ENCODE results near the gene PROKR2. TPM values are rescaled to one million over a fixed set of nuclear protein-coding genes. Genes with fewer than 3 reads are reported as not detected.

Gene PROKR2
- total and polyA plus RNA-seq, 2 of the 8 experiments (the other 6 are each of a cell fraction or from before 2014, with no cell fraction given): 3.3 to 7.7 TPM

DNA sequence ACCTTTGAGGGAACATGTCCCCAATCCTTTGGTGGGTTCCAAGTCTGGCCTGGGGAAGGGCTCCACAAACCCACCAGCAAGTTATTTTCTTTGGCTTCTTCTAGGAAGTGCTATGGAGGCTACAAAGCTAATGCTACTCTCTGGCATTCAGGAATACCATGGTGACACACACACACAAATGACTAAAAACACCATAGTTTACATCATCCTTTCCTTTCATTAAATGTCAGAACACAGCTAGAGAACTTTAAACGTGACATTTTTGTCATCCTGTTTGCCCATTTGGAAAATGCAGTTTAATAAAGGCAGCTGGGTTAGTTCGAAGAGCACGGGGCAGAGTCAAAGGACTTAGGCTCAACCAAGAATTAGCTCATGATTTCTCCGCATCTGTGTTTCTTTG is 40.2 kb upstream of the PROKR2 start:
- Histone ChIP-seq H3K27ac (ENCODE audit: low read depth, low read length) (no peak overlapping the region), H2BK120ac (replicated peaks; ENCODE audit: low read depth, low read length) (no peak overlapping the region), H3K79me2 (ENCODE audit: control insufficient read depth in 1 of 2, insufficient read depth in 2 of 2, low read length in 2 of 2) (no peaks in the 10 kb centered on the region), H4K91ac (replicated peaks; ENCODE audit: insufficient read length, low read length) (no peak overlapping the region), H3K9me3 (ENCODE audit: insufficient read depth in 2 of 2, low read depth in 1 of 2, low read length in 1 of 2) (no peaks in the 10 kb centered on the region), H3K56ac (replicated peaks; ENCODE audit: insufficient read length, low read depth, low read length) (no peak overlapping the region), H2BK20ac (ENCODE audit: low read length) (no peak overlapping the region), H2BK12ac (ENCODE audit: low read depth, low read length) (no peak overlapping the region), H2BK15ac (ENCODE audit: low read length) (no peak overlapping the region), H3K4me2 (ENCODE audit: insufficient read depth in 1 of 2, low read depth in 2 of 2, low read length in 2 of 2) (no peak overlapping the region), H3K9ac (replicated peaks in 1 of 4; ENCODE audit: extremely low read depth in 1 of 4, low read depth in 3 of 4, low read length in 3 of 4) (no peak overlapping the region), H3K14ac (ENCODE audit: insufficient read length) (no peak overlapping the region), H3K36me3 (ENCODE audit: control insufficient read depth in 2 of 4, insufficient read depth in 4 of 4, low read length in 3 of 4) (no peaks in the 10 kb centered on the region), H3K79me1 (ENCODE audit: low read depth, low read length) (no peaks in the 10 kb centered on the region), H2AFZ (ENCODE audit: low read length) (no peak overlapping the region), H3K23ac (ENCODE audit: insufficient read length) (no peak overlapping the region), H2AK5ac (ENCODE audit: low read depth, low read length) (no peak overlapping the region), H4K20me1 (replicated peaks in 1 of 2; ENCODE audit: control insufficient read depth in 1 of 2, insufficient read depth in 2 of 2, low read length in 2 of 2) (no peaks in the 10 kb centered on the region), H4K8ac (ENCODE audit: extremely low read depth, insufficient read depth, low read length) (no peak overlapping the region), H3K4me3 (ENCODE audit: extremely low read depth in 1 of 4, insufficient read depth in 2 of 4, low read depth in 3 of 4, low read length in 4 of 4) (no peak overlapping the region), H3K4ac (replicated peaks; ENCODE audit: insufficient read length, low read depth, low read length) (no peak overlapping the region), H3K27me3 (replicated peaks in 1 of 4; ENCODE audit: control insufficient read depth in 3 of 4, extremely low read depth in 1 of 4, insufficient read depth in 3 of 4, low read length in 3 of 4) (no peaks in the 10 kb centered on the region), H3K18ac (ENCODE audit: extremely low read depth, low read length) (no peak overlapping the region), H2BK5ac (ENCODE audit: low read depth, low read length) (no peak overlapping the region), H4K5ac (ENCODE audit: insufficient read length, low read depth, low read length) (no peak overlapping the region), H3K4me1 (replicated peaks in 1 of 4; ENCODE audit: control insufficient read depth in 3 of 4, insufficient read depth in 4 of 4, low read length in 3 of 4) (no peaks in the 10 kb centered on the region), H3K23me2 (ENCODE audit: low read depth, low read length) (no peaks in the 10 kb centered on the region)
- POLR2A ChIA-PET (ENCODE audit: partially characterized antibody): interaction anchor here (1.6 kb wide), 1 partner anchor 13 kb away, joined by 3 read pairs; no protein-coding TSS in a partner anchor
- FAIRE-seq (no peak), DNase-seq (ENCODE audit: low read depth in 1 of 2, low spot score in 2 of 2) (no peak)
- WGBS, 2 experiments (ENCODE audit: extremely low coverage in 1 of 2, insufficient coverage in 1 of 2, insufficient read length in 1 of 2, insufficient replicate concordance in 2 of 2, low coverage in 1 of 2, low lambda C conversion rate in 2 of 2, missing lambda C conversion rate in 1 of 2): 83% methylated on average over 4 of the region's 4 CpGs; no CpG with 5 or more reads in 1 of the 2 experiments
- CTCF ChIA-PET (ENCODE audit: partially characterized antibody): interaction anchor here (1.1 to 1.3 kb wide), 2 partner anchors 45 to 135 kb away, joined by 3 to 4 read pairs; no protein-coding TSS in a partner anchor
- TF ChIP-seq TAF7 (optimal IDR thresholded peaks at IDR 0.05; ENCODE audit: borderline replicate concordance, low read depth, low read length) (no peak), GTF2F1 (IDR thresholded peaks at IDR 0.05; ENCODE audit: borderline replicate concordance, low read depth, low read length) (no peak), E2F6 (IDR thresholded peaks at IDR 0.05) (no peak), JUN (IDR thresholded peaks at IDR 0.05; ENCODE audit: low read depth, low read length) (no peak), YY1 (IDR thresholded peaks at IDR 0.05; ENCODE audit: low read depth, low read length) (no peak), POU5F1 (IDR thresholded peaks at IDR 0.05; ENCODE audit: low read depth, low read length) (no peak), FOSL1 (IDR thresholded peaks at IDR 0.05; ENCODE audit: insufficient read depth, low read depth, low read length) (no peak), KDM4A (IDR thresholded peaks at IDR 0.05; ENCODE audit: low read depth, low read length, severe bottlenecking) (no peak), CBX5 (IDR thresholded peaks at IDR 0.05; ENCODE audit: low read depth, low read length) (no peak), USF2 (IDR thresholded peaks at IDR 0.05; ENCODE audit: low read length) (no peak), BCL11A (IDR thresholded peaks at IDR 0.05; ENCODE audit: low read depth in 2 of 2, low read length in 2 of 2) (no peak)

Measured in H1 (cell line).